GM12873 (cell line): ENCODE measurements around the gene TENT4A.

Source experiments
- CTCF ChIP-seq: IDR thresholded peaks from 2 replicates; pipeline ENCODE4 v1.5.1; 2012; ENCODE audit warnings: low read depth, mild to moderate bottlenecking, moderate library complexity, low read length, control low read depth; ENCODE audit not compliant: insufficient read depth; ENCODE audit errors: missing control alignments

Gene TENT4A

GRCh38 chr5:6705959-6706358 lies 7.3 kb upstream of the TENT4A start:
- no peak for TF ChIP-seq CTCF

- no peak for TF ChIP-seq CTCF
These were observed 5.4 kb upstream of the TENT4A start for GRCh38 chr5:6707852-6708251.

GRCh38 chr5:6708814-6709213 lies 4.4 kb upstream of the TENT4A start:
- no peak for TF ChIP-seq CTCF

GRCh38 chr5:6710070-6710469 lies 3.2 kb upstream of the TENT4A start:
- TF ChIP-seq CTCF, result no peak

GRCh38 chr5:6710551-6711318 lies 2.5 kb upstream of the TENT4A start:
- TF ChIP-seq CTCF, result no peak

GRCh38 chr5:6711409-6712141 lies 1.7 kb upstream of the TENT4A start:
- TF ChIP-seq CTCF, result no peak

- no peak for TF ChIP-seq CTCF
These were observed 1.1 kb upstream of the TENT4A start for GRCh38 chr5:6712142-6712576.
